ENCODE results near the gene DNAJC6. TPM values are rescaled to one million over a fixed set of nuclear protein-coding genes. Genes with fewer than 3 reads are reported as not detected.
A peak's percentile ranks its signal among the peaks of the same experiment; 100 is the strongest.

The DNAJC6 gene
- polyA plus RNA-seq, 1 of the 3 experiments (the other 2 are of a cell fraction) = 1.9 TPM

DNA sequence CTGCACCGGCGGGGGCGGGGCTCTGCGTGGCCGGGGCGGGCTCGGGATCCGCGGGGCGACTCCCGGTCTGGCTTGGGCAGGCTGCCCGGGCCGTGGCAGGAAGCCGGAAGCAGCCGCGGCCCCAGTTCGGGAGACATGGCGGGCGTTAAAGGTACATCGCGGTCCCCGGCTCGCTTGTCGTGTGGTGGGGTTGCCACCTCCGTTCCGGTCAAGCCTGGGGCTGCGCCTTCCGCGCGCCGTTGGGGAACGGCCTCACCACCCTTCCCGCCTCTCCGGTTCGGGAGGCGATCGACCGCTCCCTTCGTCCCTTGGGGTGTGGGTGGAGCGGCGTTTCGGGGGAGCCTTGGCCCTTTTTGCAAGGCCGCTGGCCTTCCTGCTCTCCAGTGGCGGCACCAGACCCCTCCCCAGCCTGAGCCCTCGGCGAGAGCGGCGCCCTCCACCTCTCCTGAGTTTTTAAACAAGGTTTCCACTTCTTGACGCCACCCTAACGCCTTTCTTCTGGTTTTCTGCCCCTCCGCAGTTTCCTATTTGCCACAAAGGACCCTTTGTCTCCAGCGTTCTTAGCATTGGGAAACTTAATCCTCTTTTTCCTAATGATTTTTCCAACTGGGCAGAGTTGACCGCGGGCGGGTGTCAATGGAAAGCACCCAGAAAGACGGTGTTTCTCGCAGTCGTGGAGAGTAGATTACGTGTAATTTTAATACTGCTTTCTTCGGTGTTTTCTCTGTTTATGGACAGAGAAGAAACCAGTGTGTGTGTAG lies 111.4 kb downstream of the DNAJC6 start, which contains the start of the genes LEPR and LEPROT (continued):
- TF ChIP-seq, protein P1, sequence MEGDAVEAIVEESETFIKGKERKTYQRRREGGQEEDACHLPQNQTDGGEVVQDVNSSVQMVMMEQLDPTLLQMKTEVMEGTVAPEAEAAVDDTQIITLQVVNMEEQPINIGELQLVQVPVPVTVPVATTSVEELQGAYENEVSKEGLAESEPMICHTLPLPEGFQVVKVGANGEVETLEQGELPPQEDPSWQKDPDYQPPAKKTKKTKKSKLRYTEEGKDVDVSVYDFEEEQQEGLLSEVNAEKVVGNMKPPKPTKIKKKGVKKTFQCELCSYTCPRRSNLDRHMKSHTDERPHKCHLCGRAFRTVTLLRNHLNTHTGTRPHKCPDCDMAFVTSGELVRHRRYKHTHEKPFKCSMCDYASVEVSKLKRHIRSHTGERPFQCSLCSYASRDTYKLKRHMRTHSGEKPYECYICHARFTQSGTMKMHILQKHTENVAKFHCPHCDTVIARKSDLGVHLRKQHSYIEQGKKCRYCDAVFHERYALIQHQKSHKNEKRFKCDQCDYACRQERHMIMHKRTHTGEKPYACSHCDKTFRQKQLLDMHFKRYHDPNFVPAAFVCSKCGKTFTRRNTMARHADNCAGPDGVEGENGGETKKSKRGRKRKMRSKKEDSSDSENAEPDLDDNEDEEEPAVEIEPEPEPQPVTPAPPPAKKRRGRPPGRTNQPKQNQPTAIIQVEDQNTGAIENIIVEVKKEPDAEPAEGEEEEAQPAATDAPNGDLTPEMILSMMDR (IDR thresholded peaks at IDR 0.05) = no peak
- TF ChIP-seq ELF1 (IDR thresholded peaks at IDR 0.05) (peak; percentile 88), TEAD4 (IDR thresholded peaks at IDR 0.05; ENCODE audit: borderline replicate concordance, insufficient read depth) (no peak), GABPA (IDR thresholded peaks at IDR 0.05; ENCODE audit: low read depth) (peak; percentile 73), NRF1 (IDR thresholded peaks at IDR 0.05; ENCODE audit: low read depth, low read length) (no peak), MEF2A (IDR thresholded peaks at IDR 0.05; ENCODE audit: borderline replicate concordance, low read depth) (no peak)
- TF ChIP-seq, protein P2, sequence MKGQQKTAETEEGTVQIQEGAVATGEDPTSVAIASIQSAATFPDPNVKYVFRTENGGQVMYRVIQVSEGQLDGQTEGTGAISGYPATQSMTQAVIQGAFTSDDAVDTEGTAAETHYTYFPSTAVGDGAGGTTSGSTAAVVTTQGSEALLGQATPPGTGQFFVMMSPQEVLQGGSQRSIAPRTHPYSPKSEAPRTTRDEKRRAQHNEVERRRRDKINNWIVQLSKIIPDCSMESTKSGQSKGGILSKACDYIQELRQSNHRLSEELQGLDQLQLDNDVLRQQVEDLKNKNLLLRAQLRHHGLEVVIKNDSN (IDR thresholded peaks at IDR 0.05; ENCODE audit: borderline replicate concordance, low read depth) = no peak

DNA sequence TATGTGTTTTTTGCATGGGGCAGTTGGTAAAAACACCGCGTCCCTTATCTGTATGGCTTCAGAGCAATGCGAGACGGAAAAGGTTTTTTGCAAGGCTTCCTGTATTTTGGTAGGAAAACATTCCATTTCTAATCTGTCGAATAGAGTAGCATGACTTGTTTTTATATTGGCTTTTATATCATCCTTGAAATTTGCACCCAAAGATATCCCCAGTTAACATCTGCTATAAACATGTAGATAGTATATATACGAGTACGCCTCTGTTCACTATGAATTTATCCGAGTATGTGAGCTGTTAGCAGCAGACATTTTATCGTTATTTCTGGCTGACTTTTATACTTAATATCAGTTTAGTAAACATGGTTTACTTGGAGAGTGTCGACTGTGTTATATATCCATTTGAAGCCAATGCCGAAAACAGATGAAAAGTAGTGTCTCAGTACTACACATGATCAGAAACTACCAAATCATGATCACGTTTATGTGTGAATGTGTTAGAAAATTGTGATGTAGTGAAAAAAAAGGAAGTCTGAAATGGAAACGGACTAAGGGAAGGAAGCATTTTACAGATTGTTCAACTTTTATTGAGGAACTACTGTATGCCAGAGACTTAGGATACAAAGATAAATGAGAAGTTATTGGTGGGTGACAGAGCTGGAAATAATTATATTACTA lies 112.1 kb downstream of the DNAJC6 start:
- peaks cover 13 to 23% of the 10 kb centered on the region in 2 experiments for H3K4me1 ChIP-seq (ENCODE audit: control insufficient read depth in 1 of 2, insufficient read depth in 2 of 2, low read depth in 1 of 2, low read length in 1 of 2)
- POLR2A ChIA-PET = interaction anchor here (0.6 to 0.8 kb wide), 2 partner anchors 174 to 424 kb away, joined by 3 to 6 read pairs; no protein-coding TSS in a partner anchor

More for the DNA sequence above, 112.1 kb downstream of the DNAJC6 start:
- Histone ChIP-seq H3K4me3 (ENCODE audit: low read depth in 2 of 2, low read length in 1 of 2) (peak overlapping the region; percentile 78 to 95), H3K4me2 (peak overlapping the region; percentile 80), H3K27ac (ENCODE audit: low read depth in 2 of 2, low read length in 1 of 2) (peak overlapping the region; percentile 95 to 97), H3K9me3 (no peaks in the 10 kb centered on the region), H2AFZ (ENCODE audit: low read depth) (no peak overlapping the region), H3K27me3 (ENCODE audit: insufficient read depth) (no peaks in the 10 kb centered on the region), H3K9ac (peak overlapping the region; percentile 92), H3K36me3 (replicated peaks in 1 of 2; ENCODE audit: control insufficient read depth in 1 of 2, insufficient read depth in 2 of 2, low read length in 1 of 2) (peaks cover 12 to 13% of the 10 kb centered on the region in 2 experiments), H4K20me1 (ENCODE audit: insufficient read depth) (peaks cover 6% of the 10 kb centered on the region; the same call in 1 of the 2 replicates), H3K9me2 (no peaks in the 10 kb centered on the region), H3F3A (replicated peaks; ENCODE audit: insufficient read depth) (peaks cover 41% of the 10 kb centered on the region), H3K79me2 (ENCODE audit: insufficient read depth) (peaks cover 56% of the 10 kb centered on the region)
- CTCF ChIA-PET = interaction anchor here (2.4 to 6.7 kb wide), 2 partner anchors 9 to 266 kb away, joined by 10 to 56 read pairs; no protein-coding TSS in a partner anchor
- TF ChIP-seq RAD21 (IDR thresholded peaks at IDR 0.05; ENCODE audit: low read length) (no peak), FOXJ3 (CRISPR knock-in tag; IDR thresholded peaks at IDR 0.05) (no peak), EZH2phosphoT487 (IDR thresholded peaks at IDR 0.05; ENCODE audit: borderline replicate concordance, low read depth) (no peak), TAF1 (IDR thresholded peaks at IDR 0.05; ENCODE audit: borderline replicate concordance, low read depth, low read length) (no peak), RCOR1 (IDR thresholded peaks at IDR 0.05; ENCODE audit: low read length) (no peak), RXRA (IDR thresholded peaks at IDR 0.05; ENCODE audit: borderline replicate concordance, low read depth) (no peak)
- DNase-seq = no peak
- 4% methylated on average over 13 of the region's 13 CpGs for WGBS (ENCODE audit: low lambda C conversion rate)
